HFF-Myc (cell line): ENCODE results near the gene NREP.

ENCODE experiments used
- DNase-seq: peaks from one replicate; pipeline ENCODE4 v3.0.0-alpha.2; 2011; ENCODE audit warnings: low read depth; ENCODE audit errors: extremely low read depth
- H3K4me3 ChIP-seq: replicated peaks from 2 replicates; pipeline ENCODE4 v1.5.1; 2011; ENCODE audit warnings: low read depth, mild to moderate bottlenecking, control low read depth, low read length
- TF ChIP-seq, protein P1 (sequence below): IDR thresholded peaks from 2 replicates; pipeline ENCODE4 v1.5.1; 2012; ENCODE audit warnings: mild to moderate bottlenecking, low read depth, low read length, control low read depth; ENCODE audit errors: missing control alignments

The NREP gene

GRCh38 chr5:111734597-111734996 lies 22.4 kb downstream of the NREP start:
- DNase-seq, result no peak
- TF ChIP-seq, protein P1, sequence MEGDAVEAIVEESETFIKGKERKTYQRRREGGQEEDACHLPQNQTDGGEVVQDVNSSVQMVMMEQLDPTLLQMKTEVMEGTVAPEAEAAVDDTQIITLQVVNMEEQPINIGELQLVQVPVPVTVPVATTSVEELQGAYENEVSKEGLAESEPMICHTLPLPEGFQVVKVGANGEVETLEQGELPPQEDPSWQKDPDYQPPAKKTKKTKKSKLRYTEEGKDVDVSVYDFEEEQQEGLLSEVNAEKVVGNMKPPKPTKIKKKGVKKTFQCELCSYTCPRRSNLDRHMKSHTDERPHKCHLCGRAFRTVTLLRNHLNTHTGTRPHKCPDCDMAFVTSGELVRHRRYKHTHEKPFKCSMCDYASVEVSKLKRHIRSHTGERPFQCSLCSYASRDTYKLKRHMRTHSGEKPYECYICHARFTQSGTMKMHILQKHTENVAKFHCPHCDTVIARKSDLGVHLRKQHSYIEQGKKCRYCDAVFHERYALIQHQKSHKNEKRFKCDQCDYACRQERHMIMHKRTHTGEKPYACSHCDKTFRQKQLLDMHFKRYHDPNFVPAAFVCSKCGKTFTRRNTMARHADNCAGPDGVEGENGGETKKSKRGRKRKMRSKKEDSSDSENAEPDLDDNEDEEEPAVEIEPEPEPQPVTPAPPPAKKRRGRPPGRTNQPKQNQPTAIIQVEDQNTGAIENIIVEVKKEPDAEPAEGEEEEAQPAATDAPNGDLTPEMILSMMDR, result no peak
- no peak overlapping the region for H3K4me3 ChIP-seq

DNA sequence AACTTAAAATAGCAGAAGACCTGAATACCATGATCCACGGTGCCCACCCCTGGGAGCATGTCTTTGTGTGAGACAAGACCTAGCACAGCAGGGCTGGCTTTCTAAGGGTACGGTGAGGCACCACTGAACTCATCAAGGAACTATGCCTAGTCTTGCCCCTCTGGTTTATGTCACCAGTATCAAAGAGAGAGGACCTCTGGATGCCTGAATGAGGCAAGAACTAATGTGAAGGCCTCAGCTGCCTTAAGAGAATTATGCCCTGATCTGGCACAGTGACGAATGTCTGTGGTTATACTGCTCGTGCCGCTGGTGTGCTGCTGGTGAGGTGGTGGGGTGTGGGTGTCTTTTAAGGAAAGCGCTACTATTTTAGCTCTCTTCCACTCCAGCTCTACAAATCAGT lies 23.0 kb downstream of the NREP start:
- TF ChIP-seq, protein P1, result no peak
- DNase-seq, result no peak
- no peak overlapping the region for H3K4me3 ChIP-seq

GRCh38 chr5:111733571-111733970 lies 23.4 kb downstream of the NREP start:
- no peak for DNase-seq
- TF ChIP-seq, protein P1, result no peak
- no peak overlapping the region for H3K4me3 ChIP-seq

- TF ChIP-seq, protein P1, result no peak
- no peak overlapping the region for H3K4me3 ChIP-seq
- no peak for DNase-seq
Measured at GRCh38 chr5:111731638-111732037, 25.4 kb downstream of the NREP start.

DNA sequence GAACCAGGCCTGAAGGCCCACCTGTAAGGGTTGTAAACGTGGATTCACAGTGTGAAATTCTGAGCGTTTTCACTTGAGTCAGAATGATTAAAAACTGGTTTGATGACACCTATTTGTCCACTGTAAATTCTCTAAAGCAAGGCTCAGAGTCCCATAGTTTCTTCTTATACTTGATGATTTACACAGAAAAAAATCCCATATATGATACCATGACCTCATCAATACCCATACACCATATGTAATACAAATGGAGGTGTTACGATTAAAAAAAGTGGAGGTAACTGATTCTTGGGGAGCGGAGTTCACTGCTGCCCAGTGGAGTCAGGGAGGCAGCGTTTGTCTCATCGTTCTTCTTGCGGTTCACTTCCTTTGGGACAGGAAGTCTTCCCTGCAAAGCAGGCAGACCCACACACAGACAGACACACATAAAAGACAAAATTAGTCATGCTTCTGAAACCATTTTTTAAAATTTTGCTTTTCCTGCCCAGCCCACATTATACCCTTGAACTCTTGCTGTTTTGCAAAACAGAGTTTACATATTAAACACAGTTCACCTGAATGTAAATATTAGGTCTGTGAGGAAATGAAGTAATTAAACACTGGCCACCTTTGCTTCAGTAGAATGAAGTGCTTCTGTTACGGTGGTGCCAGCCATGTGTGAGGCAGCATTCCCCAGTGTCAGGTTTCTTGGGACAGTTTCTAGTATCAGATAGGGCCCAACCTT lies 26.2 kb downstream of the NREP start:
- TF ChIP-seq, protein P1, result no peak
- H3K4me3 ChIP-seq, result no peak overlapping the region
- DNase-seq, result no peak

GRCh38 chr5:111728941-111729340 lies 28.1 kb downstream of the NREP start:
- no peak overlapping the region for H3K4me3 ChIP-seq
- no peak for DNase-seq
- TF ChIP-seq, protein P1, result no peak

GRCh38 chr5:111726986-111727385 lies 30.0 kb downstream of the NREP start:
- TF ChIP-seq, protein P1, result no peak
- DNase-seq, result no peak

More at GRCh38 chr5:111726986-111727385, 30.0 kb downstream of the NREP start:
- H3K4me3 ChIP-seq, result no peak overlapping the region
